ENCODE data around the gene ST6GALNAC1.
A peak's percentile ranks its signal among the peaks of the same experiment; 100 is the strongest.

The ST6GALNAC1 gene

GRCh38 chr17:76674600-76674999 lies 31.0 kb upstream of the ST6GALNAC1 start:
- no peak for DNase-seq

DNA sequence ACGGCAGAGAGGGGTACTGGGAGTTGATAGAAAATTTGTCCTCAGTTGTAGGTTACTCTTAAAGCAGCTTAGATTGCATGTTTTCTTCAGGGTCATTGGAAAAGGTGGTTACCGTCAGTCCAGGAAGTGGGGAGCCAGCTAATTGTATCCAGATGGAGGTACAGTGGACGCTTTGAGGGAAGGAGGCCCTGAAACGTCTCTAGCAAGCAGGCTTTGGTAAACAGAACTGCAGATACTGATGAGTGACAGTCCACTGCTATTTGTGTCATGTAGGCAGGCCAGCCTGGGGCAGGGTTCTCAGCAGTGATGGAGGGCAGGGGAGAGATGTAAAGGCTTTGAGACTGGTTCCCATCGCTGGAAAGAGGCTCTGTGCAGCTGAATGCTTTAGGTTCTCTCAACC lies 30.2 kb upstream of the ST6GALNAC1 start:
- no peak for DNase-seq

GRCh38 chr17:76672892-76673291 lies 29.3 kb upstream of the ST6GALNAC1 start:
- no peak for DNase-seq

DNA sequence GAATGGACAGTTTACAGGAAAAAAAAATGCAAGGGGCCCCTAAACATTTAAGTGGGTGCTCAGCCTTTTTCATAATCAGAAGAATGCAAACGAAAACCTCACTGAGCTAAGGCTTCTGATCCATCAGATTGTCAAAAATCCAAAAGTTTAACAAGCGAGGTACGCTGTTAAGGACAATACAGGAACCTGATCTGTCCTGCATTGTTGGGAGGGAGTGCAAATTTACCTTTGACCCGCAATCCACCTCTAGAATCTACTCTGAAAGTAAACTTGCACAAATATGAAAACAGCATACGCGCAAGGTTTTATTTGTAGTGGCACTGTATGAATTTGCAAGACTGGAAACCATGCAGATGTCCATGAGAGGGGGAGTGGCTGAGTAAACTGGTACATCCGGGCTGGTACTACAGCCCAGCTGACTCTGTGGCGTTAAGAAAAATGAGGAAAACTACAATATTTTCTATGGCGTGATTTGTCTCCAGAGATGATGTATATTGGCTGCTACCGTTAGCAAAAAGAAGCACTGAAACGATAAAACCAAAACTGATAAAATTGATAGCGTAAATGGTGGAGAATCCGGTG lies 28.8 kb upstream of the ST6GALNAC1 start:
- peak; percentile 49 for DNase-seq

DNA sequence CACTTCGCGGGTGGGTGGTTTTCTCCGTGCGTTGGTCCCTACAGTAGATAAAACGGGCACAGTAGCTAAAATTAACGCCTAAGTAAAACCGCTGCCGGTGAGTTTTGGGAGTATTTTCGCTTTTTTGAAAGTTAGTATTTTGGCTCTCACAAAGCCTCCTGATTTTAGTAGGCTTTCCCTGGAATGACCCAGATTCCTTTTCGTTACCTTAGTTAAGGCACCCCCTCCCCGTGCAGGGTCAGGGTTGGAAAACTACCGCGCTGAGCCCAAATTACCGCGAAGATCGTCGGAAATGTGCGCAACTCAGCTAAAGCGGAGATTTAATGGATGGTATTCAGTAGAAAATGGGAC lies 28.3 kb upstream of the ST6GALNAC1 start:
- no peak for DNase-seq

- DNase-seq = peak; percentile 100
Measured at GRCh38 chr17:76671123-76671911, 27.8 kb upstream of the ST6GALNAC1 start.

GRCh38 chr17:76670718-76671122 lies 27.2 kb upstream of the ST6GALNAC1 start:
- DNase-seq = peak; percentile 41

- DNase-seq = no peak
Measured at GRCh38 chr17:76670020-76670717, 26.6 kb upstream of the ST6GALNAC1 start.

DNA sequence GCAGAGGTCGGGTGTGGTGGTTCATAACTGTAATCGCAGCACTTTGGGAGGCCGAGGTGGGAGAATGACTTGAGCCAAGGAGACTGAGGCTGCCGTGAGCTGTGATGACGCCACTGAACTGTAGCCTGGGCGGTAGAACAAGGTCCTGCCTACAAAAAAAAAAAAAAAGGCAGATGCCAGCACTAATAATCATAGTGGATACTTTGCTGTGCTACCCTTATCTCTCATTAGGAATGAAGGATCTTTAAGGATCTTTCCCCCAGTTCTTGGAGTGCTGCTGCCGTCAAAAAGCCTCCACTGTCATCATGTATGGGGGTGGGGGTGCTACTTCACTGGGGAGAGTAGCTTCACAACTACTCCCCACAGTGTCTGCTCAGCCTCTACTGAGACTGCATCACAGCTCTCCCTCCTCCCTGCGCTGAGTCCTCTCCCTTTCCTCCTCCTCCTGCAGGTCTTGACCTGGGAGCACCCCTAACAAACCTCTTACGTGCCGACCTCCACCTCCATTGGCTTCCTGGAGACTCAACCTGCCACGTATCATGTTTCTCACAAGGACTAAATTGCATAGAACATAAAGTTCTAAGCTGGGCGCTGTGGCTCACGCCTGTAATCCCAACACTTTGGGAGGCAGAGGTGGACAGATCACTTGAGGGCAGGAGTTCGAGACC lies 24.4 kb upstream of the ST6GALNAC1 start:
- DNase-seq = no peak

GRCh38 chr17:76667491-76667755 lies 23.9 kb upstream of the ST6GALNAC1 start:
- DNase-seq = no peak

DNA sequence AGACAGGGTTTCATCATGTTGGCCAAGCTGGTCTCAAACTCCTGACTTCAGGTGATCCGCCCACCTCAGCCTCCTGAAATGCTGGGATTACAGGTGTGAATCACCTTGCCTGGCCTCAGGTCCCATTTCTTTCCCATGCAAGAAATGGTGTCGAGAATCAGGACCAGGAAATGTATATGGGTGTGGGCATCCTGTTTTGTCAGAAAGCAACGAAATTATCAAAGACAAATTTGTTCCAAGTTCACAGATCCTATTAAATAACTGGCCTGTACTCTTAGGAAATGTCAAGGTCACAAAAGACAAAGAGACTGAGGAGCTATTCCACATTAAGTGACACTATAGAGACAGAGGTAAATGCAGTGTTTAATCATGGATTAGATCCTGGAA lies 17.1 kb upstream of the ST6GALNAC1 start:
- DNase-seq = no peak

DNA sequence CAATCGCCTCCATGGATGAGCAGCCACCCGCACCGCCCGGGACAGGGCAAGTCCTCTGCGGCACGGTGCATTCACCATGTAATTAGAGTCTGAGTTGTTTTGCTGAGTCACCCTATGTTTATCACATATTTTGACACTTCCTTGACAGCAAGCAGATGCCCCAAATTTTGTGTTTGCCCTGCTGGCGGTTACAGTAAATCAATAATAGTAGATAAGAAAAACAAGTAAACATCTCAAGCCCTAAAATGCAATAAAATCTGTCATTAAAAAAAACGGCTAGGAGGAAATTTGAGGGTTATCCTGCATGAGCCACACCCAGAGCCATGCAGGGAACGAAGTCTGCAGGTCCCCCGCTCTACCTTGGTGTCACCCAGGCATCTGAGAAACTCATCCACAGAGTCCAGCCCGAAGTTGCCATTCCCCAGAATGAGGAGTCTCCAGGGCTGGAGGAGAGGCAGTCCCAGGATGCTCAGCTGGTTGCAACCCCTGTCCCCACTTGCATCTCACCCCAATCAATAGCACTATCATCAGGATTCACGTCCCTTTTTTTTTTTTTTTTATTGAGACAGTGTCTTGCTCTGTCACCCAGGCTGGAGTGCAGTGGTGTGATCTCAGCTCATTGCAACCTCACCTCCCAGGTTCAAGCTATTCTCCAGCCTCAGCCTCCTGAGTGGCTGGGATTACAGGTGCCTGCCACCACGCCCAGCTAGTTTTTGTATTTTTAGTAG lies 16.5 kb upstream of the ST6GALNAC1 start:
- peak; percentile 56 for DNase-seq

- peak; percentile 51 for DNase-seq
Measured at GRCh38 chr17:76658242-76658662, 14.7 kb upstream of the ST6GALNAC1 start.

GRCh38 chr17:76657505-76658241 lies 14.1 kb upstream of the ST6GALNAC1 start:
- DNase-seq = peak; percentile 86

DNA sequence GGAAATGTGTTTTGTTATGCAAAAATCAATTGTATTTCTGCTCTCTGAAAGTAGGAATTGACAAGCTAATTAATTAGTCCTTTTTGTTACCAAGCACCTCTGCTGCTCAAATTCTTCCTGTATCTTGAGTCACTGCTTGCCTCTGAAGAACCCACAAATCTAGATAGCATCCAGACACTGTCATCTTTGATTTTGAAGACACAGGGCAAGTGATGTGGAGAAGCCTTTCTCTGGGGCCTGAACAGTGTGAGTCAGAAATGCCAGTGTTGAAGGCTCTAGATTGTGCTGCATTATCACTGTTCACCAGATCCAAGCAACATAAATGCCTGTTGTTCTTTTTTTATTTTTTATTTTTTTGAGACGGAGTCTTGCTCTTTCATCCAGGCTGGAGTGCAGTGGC lies 10.9 kb upstream of the ST6GALNAC1 start:
- no peak for DNase-seq

GRCh38 chr17:76650504-76650903 lies 6.9 kb upstream of the ST6GALNAC1 start:
- no peak for DNase-seq

GRCh38 chr17:76646712-76647111 lies 3.2 kb upstream of the ST6GALNAC1 start:
- no peak for DNase-seq

DNA sequence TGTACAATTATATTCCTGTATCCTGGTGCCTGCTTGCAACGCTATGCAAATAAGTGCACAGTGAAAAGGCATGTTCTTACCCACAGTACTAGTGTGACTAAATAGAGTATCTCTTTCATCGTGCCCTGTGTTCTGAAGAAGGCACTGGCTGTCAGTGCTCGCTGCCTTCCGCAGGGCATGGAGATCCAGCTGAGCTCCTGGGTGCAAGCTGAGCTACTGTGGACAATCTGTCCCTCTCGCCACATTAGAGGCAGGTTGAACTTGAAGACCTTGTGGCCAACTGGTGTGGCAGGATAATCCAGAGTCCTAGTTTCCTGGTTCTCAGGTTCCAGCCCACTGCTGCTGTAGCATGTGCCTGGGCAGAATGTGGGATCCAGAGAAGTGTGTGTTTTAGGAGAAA lies 1.9 kb upstream of the ST6GALNAC1 start:
- DNase-seq = no peak

DNA sequence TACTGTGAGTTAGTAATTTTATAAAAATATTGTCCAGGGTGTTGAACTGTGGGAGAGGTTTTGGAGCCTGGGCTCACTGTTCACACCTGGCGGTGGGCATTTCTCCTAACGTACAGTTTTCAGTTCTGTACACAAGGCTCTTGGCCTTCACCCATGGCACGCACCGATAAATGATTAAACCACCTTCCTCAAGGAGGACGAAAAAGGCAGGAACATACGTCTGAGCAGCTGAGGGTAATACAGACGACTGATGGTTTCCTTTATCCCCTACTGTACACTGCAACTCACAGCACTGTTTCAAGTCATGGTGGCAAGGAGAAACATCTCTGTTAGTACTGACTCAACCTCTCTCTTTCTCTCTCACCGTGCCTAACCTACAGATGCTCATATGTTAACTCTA lies 1.4 kb upstream of the ST6GALNAC1 start:
- no peak for DNase-seq

DNA sequence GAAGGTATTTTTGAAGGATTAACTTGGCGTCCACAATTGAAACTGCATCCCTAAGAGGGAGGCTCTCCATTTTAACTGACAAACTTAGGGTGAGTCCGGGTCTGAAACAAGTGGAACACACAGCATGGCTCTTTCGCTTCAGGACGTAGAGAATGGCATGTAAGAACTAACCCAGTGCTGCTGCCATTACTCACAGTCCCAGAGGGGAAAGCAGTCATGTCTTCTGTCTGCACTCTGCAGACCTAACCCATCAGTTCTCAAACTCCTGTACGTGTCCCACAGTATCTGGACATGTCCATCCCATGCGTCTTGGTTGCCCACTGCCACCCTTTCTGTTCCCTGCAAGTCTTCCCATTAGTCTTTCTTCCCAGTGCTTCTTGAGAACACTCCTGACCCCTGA lies 563 bp downstream of the ST6GALNAC1 start:
- no peak for DNase-seq

GRCh38 chr17:76642032-76642561 lies 1.5 kb downstream of the ST6GALNAC1 start:
- DNase-seq = no peak

DNA sequence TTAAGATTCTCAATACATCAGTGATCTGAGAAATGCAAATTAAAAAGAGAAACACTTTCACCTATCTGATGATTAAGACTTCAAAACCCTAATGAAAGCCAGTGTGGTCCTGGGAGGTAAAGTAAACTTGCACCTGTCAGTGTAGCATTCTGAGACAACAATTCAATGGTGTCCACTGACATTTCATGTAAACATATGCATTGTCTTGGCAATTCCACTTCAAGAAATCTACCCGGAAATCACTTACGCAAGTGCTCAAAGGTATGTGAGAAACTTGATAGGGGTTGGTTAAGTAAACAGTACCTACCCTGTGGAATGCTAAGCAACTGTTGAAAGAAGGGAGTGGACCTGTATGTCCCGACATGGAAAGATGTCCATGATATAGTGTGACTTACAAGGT lies 2.1 kb downstream of the ST6GALNAC1 start:
- DNase-seq = peak; percentile 35

Data from NCI-H146 (cell line).